Embryonic facial prominence (tissue), 1 donor: Measurements from ENCODE around the gene POLE2.
"Not testable (repeated sequence)": the region's sequence is repeated elsewhere in the genome, so short reads cannot be mapped to it uniquely, and the experiment has no call there.

ENCODE experiments used
- DNase-seq: peaks from one replicate; pipeline ENCODE4 v3.0.0-alpha.2; 2016; ENCODE audit errors: extremely low spot score

The POLE2 gene

GRCh38 chr14:49659526-49660455 lies 28.2 kb downstream of the POLE2 start:
- no peak for DNase-seq

- not testable (repeated sequence) for DNase-seq
These were observed 30.5 kb downstream of the POLE2 start for GRCh38 chr14:49657500-49657899.

GRCh38 chr14:49654511-49654910 lies 33.5 kb downstream of the POLE2 start:
- DNase-seq, result no peak

GRCh38 chr14:49653508-49653907 lies 34.5 kb downstream of the POLE2 start:
- DNase-seq, result no peak

GRCh38 chr14:49642163-49642562 lies 45.9 kb downstream of the POLE2 start:
- no peak for DNase-seq

GRCh38 chr14:49641697-49642129 lies 46.3 kb downstream of the POLE2 start:
- no peak for DNase-seq

GRCh38 chr14:49640540-49641417 lies 47.2 kb downstream of the POLE2 start:
- DNase-seq, result no peak

- no peak for DNase-seq
These were observed 50.4 kb downstream of the POLE2 start for GRCh38 chr14:49637534-49638078.

GRCh38 chr14:49636866-49637265 lies 51.1 kb downstream of the POLE2 start:
- no peak for DNase-seq

- DNase-seq, result peak; percentile 77
These were observed 53.3 kb downstream of the POLE2 start, which contains the start of gene DNAAF2 for GRCh38 chr14:49634547-49635334. Gene DNAAF2 (minus strand): TSS chr14:49635244. CDS start chr14:49635149, 95 bp downstream.

- DNase-seq, result peak; percentile 90
These were observed 54.1 kb downstream of the POLE2 start for GRCh38 chr14:49633640-49634546.

- no peak for DNase-seq
These were observed 63.8 kb downstream of the POLE2 start for GRCh38 chr14:49623941-49624839.

- no peak for DNase-seq
These were observed 64.6 kb downstream of the POLE2 start for GRCh38 chr14:49623387-49623786.

- no peak for DNase-seq
These were observed 65.9 kb downstream of the POLE2 start for GRCh38 chr14:49622022-49622607.

GRCh38 chr14:49621114-49621881 lies 66.7 kb downstream of the POLE2 start:
- peak; percentile 36 for DNase-seq

- peak; percentile 96 for DNase-seq
These were observed 67.6 kb downstream of the POLE2 start, which contains the start of the genes MGAT2 and RPL36AL for GRCh38 chr14:49620182-49621113. Gene MGAT2 (plus strand): TSS chr14:49620799. CDS start chr14:49621269, 470 bp downstream. Gene RPL36AL (minus strand): TSS chr14:49620626. CDS start chr14:49619104, 1,522 bp downstream.

GRCh38 chr14:49619730-49620129 lies 68.3 kb downstream of the POLE2 start:
- DNase-seq, result no peak
